ENCODE results near the gene RNU6-8. TPM values are rescaled to one million over a fixed set of nuclear protein-coding genes. Genes with fewer than 3 reads are reported as not detected.

RNU6-8 gene
- total RNA-seq, 1 donor from 2014 or later, result not detected

GRCh38 chr14:32205984-32206383 is 2.9 kb upstream of the RNU6-8 start:
- intact Hi-C loops (cut with micrococcal nuclease), result no loop called here

GRCh38 chr14:32205554-32205953 is 2.5 kb upstream of the RNU6-8 start:
- intact Hi-C loops (cut with micrococcal nuclease), result no loop called here

- intact Hi-C loops (cut with micrococcal nuclease), result loop anchor here (1.0 to 5.0 kb wide), 10 partner anchors 29 to 1582 kb away; partner anchors contain the start of genes DTD2, HECTD1, NUBPL and SCFD1
Observed at GRCh38 chr14:32203928-32204357, 874 bp upstream of the RNU6-8 start.

GRCh38 chr14:32202491-32202997 is 525 bp downstream of the RNU6-8 start:
- intact Hi-C loops (cut with micrococcal nuclease), result loop anchor here (2.0 to 5.0 kb wide), 7 partner anchors 30 to 1580 kb away; partner anchors contain the start of genes HECTD1, NUBPL, SCFD1 and STRN3

- intact Hi-C loops (cut with micrococcal nuclease), result loop anchor here (2.0 to 5.0 kb wide), 7 partner anchors 31 to 1580 kb away; partner anchors contain the start of genes HECTD1, NUBPL, SCFD1 and STRN3
Observed at GRCh38 chr14:32201816-32202490, 1.1 kb downstream of the RNU6-8 start, which contains the start of gene RNU6-7. RNU6-7 (plus strand) TSS chr14:32202045.

- intact Hi-C loops (cut with micrococcal nuclease), result loop anchor here (5.0 kb wide), 3 partner anchors 51 to 1579 kb away; partner anchors contain the start of gene SCFD1
Observed at GRCh38 chr14:32201193-32201815, 1.8 kb downstream of the RNU6-8 start.

GRCh38 chr14:32200368-32201192 is 2.5 kb downstream of the RNU6-8 start:
- intact Hi-C loops (cut with micrococcal nuclease), result loop anchor here (5.0 kb wide), 3 partner anchors 52 to 1578 kb away; partner anchors contain the start of gene SCFD1

- intact Hi-C loops (cut with micrococcal nuclease), result no loop called here
Observed at GRCh38 chr14:32197919-32198318, 5.2 kb downstream of the RNU6-8 start.

GRCh38 chr14:32195636-32196035 is 7.4 kb downstream of the RNU6-8 start:
- intact Hi-C loops (cut with micrococcal nuclease), result no loop called here

- intact Hi-C loops (cut with micrococcal nuclease), result no loop called here
Observed at GRCh38 chr14:32193532-32193931, 9.5 kb downstream of the RNU6-8 start.

GRCh38 chr14:32192712-32193373 is 10.2 kb downstream of the RNU6-8 start:
- intact Hi-C loops (cut with micrococcal nuclease), result no loop called here

GRCh38 chr14:32190673-32191072 is 12.4 kb downstream of the RNU6-8 start:
- intact Hi-C loops (cut with micrococcal nuclease), result no loop called here

- intact Hi-C loops (cut with micrococcal nuclease), result no loop called here
Observed at GRCh38 chr14:32189811-32190210, 13.3 kb downstream of the RNU6-8 start.

- intact Hi-C loops (cut with micrococcal nuclease), result no loop called here
Observed at GRCh38 chr14:32186248-32186647, 16.8 kb downstream of the RNU6-8 start.

- intact Hi-C loops (cut with micrococcal nuclease), result no loop called here
Observed at GRCh38 chr14:32185097-32185496, 18.0 kb downstream of the RNU6-8 start.

GRCh38 chr14:32183151-32184058 is 19.7 kb downstream of the RNU6-8 start:
- intact Hi-C loops (cut with micrococcal nuclease), result no loop called here

- intact Hi-C loops (cut with micrococcal nuclease), result no loop called here
Observed at GRCh38 chr14:32171469-32171868, 31.6 kb downstream of the RNU6-8 start.

GRCh38 chr14:32169191-32169590 is 33.9 kb downstream of the RNU6-8 start:
- intact Hi-C loops (cut with micrococcal nuclease), result no loop called here

GRCh38 chr14:32167907-32168306 is 35.2 kb downstream of the RNU6-8 start:
- intact Hi-C loops (cut with micrococcal nuclease), result no loop called here

- intact Hi-C loops (cut with micrococcal nuclease), result no loop called here
Observed at GRCh38 chr14:32166924-32167323, 36.1 kb downstream of the RNU6-8 start.

Measured in T-helper 2 cell treated with Interferon-gamma antibody and Interleukin-4, amounts not matched to agents 100 ng/mL and 5 ng/mL, for 36 hours (primary cell).